Erythroblast (primary cell): Measurements from ENCODE around the gene FAM217A.

Source experiments
- GATA1 ChIP-seq: IDR thresholded peaks from 2 replicates; pipeline ENCODE4 v1.6.1; 2011; ENCODE audit warnings: low read depth, mild to moderate bottlenecking, control low read depth, low read length, moderate library complexity
- POLR2A ChIP-seq: IDR thresholded peaks from 2 replicates; pipeline ENCODE4 v1.6.1; 2011; ENCODE audit warnings: mild to moderate bottlenecking, low read length

GRCh38 chr6:4025681-4026080 is 53.3 kb downstream of the FAM217A start:
- TF ChIP-seq POLR2A (no peak), GATA1 (no peak)
